Gastrocnemius medialis (tissue), 4 donors: ENCODE results near the gene PIK3IP1.

Experiments
- CTCF ChIP-seq, 5 experiments: fragments of 450-650 bp in 3 of 5; fragments of 200-600 bp in 2 of 5; sonication (generic) in 2 of 5; IDR thresholded peaks in 4 of 5; conservative IDR thresholded peaks in 1 of 5; 1 replicate in 4 of 5; 2 replicates in 1 of 5; pipeline ENCODE4 v1.5.1; 2016 to 2019; ENCODE audit warnings: antibody characterized with exemption in 5 of 5, mild to moderate bottlenecking in 3 of 5, moderate library complexity in 3 of 5
- POLR2A ChIP-seq, 2 donors: fragments of 450-650 bp; IDR thresholded peaks; one replicate each; pipeline ENCODE4 v1.6.1; 2017; ENCODE audit warnings: antibody characterized with exemption in 2 of 2, mild to moderate bottlenecking in 2 of 2, moderate library complexity in 2 of 2

- TF ChIP-seq CTCF (IDR thresholded peaks at IDR 0.05 in 4 of 5, conservative IDR thresholded peaks at IDR 0.05 in 1 of 5), result no peak
- TF ChIP-seq POLR2A (IDR thresholded peaks at IDR 0.05), result no peak
These were observed 28.2 kb downstream of the PIK3IP1 start for GRCh38 chr22:31263896-31264640.
